HG02970 (cell line): ENCODE results near the gene PITPNM1.
"Not testable (repeated sequence)": the region's sequence is repeated elsewhere in the genome, so short reads cannot be mapped to it uniquely, and the experiment has no call there.

Experiments
- ATAC-seq: cut with Tn5 transposase; IDR thresholded peaks from one replicate; pipeline ENCODE4 v1.9.1; 2021; ENCODE audit warnings: mild to moderate bottlenecking, moderate library complexity, moderate number of reproducible peaks; ENCODE audit not compliant: unreplicated experiment, low FRiP score

PITPNM1 gene

GRCh38 chr11:67504950-67505581 is at the start of gene PITPNM1:
Gene PITPNM1, minus strand, starts transcription at chr11:67505363. Its CDS starts 1,183 bp downstream, at chr11:67504180.
- no peak for ATAC-seq

DNA sequence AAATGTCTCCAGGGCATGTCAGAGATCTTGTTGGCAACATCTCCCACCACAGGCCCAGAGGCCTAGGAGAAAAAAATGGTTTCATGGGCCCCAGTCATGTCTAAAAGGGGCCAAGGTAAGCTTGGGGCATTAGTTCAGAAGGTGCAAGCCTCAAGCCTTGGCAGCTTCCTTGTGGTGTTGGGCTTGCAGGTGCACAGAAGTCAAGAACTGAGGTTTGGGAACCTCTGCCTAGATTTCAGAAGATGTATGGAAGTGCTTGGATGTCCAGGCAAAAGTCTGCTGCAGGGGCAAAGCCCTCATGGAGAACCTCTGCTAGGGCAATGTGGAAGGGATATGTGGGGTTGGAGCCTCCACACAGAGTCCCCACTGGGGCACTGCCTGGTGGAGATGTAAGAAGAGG is 46.5 kb upstream of the PITPNM1 start:
- not testable (repeated sequence) for ATAC-seq

DNA sequence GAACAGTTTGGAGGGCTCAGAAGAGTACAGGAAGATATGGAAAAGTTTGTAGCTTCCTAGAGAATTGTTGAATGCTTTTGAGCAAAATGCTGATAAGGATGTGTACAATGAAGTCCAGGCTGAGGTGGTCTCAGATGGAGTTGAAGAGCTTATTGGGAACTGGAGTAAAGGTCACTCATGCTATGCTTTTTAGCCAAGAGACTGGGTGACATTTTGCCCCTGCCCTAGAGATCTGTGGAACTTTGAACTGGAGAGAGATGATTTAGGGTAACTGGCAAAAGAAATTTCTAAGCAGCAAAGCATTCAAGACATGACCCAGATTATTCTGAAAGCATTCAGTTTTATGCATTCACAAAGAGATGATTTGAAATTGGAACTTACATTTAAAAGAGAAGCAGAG is 46.0 kb upstream of the PITPNM1 start:
- ATAC-seq: no peak

DNA sequence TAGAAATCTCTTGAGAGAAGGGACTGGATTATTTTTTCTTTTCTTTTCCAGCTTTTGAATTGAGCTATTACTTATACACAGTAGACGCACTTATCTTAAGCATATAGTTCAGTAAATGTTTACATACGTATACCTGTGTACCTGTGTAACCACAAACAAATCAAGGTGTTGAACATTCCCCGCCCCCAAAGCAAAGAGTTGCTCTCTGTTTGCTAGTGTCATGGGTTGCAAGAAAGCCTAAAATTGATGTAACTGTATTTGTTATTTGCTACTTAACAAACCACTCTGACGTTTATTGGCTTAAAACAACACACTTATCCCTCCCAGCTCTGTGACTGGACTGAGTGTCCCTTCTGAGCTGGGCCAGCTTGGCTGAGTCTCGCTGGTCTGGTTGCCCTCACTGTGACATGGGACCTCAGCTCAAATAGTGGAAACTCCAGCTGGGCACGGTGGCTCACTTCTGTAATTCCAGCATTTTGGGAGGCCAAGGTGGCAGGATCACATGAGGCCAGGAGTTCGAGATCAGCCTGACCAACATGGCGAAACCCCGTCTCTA is 43.5 kb upstream of the PITPNM1 start:
- ATAC-seq: no peak

DNA sequence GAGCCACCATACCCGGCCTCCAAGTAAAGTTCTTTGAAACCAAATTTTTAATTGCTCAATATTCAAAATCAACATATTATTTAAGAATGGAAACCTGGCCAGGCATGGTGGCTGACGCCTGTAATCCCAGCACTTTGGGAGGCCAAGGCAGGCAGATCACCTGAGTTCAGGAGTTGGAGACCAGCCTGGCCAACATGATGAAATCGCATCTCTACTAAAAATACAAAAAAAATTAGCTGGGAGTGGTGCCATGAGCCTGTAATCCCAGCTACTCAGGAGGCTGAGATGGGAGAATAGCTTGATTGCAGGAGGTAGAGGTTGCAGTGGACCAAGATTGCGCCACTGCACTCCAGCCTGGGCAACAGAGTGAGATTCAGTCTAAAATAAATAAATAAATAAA is 42.9 kb upstream of the PITPNM1 start:
- ATAC-seq: not testable (repeated sequence)

DNA sequence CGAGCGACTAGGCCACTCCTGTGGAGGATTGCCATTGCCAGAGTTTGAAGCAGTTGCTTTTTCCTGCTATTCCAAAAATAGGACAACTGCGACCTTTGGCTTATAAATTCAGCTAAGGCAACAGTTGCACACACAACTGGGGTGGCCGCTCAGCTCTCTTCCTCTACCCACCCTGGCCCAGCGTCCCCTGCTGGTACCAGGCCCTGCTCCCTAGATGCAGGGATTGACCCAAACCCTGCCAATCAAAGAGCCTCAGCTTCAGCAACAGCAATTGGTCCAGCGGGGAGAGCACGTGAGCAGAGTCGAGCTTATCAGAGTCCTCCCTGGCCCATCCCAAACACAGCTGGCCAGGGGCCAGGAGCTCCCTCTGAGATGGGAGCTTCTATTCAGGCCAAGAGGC is 40.1 kb upstream of the PITPNM1 start:
- no peak for ATAC-seq

- no peak for ATAC-seq
Measured at GRCh38 chr11:67544616-67545242, 39.6 kb upstream of the PITPNM1 start.

DNA sequence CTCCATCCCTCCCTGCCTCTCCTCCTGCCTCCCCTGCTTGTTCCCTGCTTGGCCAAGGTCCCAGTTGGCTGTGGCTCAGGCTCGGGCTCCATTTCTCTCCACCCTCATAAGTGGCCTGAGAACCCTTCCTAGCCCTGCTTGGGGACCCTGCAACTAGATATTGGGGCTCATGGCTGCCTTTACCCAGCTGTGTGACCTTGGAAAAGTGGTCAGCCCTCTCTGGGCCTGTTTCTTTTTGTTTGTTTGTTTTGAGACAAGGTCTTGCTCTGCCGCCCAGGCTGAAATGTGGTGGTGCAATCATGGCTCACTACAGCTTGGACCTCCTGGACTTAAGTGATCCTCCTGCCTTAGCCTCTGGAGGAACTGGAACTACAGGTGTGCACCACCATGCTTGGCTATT is 38.4 kb upstream of the PITPNM1 start:
- ATAC-seq: no peak

- no peak for ATAC-seq
Measured at GRCh38 chr11:67542971-67543370, 37.8 kb upstream of the PITPNM1 start.

DNA sequence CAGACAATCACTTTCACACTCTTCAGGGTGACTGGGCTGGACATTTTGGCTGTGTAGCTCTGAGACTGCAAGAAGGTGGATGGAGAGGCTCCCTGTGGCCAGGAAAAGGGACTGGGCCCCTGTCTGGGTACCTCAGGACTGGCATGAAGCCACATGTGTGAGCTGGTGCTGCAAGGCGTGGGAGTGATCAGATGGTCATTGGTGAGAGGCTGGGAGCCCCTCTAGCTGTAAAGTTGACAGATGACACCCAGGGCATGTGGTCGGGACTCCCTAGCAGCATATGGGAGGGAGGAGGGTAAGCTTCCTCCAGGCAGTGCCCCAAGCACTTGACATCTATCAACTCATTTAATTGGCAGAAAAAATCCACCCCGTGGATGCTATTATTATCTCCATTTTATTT is 37.0 kb upstream of the PITPNM1 start:
- ATAC-seq: no peak

DNA sequence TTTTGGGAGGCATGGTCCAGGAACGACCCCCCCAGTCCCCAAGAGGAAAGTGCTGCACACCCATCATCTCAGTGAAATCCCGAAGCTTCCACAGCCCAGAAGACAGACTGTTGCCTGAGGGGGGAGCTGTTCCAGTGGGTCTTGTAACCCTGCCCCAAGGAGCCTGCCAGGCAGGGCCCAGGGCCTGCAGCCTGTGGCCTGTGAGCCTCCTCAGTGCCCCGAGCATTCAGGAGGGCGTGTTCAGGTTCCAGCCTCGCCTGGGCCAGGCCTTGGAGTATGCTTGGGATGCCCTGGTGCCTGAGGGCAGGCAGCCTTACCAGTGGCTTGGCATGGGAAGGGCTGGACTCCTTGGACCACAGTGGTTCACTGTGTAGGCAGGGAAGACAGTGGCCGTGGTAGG is 36.0 kb upstream of the PITPNM1 start:
- ATAC-seq: no peak

DNA sequence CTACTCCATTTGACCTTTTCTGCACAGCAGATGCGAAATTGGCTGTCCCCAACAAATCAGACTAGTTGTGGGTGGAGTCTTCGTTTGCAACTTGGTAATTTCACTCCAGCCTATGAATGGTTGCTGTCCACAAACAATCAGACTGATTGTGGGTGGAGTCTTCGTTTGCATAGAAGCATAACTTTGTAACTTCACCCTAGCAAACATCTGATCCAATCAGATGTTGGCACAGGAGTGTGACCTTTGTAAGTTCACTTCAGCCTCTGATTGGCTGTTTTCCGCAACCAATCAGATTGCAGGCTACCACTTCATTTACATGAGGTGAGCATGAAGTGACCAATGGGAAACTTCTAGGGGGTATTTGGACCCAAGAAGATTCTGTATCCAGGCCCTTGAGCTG is 34.4 kb upstream of the PITPNM1 start:
- ATAC-seq: no peak

DNA sequence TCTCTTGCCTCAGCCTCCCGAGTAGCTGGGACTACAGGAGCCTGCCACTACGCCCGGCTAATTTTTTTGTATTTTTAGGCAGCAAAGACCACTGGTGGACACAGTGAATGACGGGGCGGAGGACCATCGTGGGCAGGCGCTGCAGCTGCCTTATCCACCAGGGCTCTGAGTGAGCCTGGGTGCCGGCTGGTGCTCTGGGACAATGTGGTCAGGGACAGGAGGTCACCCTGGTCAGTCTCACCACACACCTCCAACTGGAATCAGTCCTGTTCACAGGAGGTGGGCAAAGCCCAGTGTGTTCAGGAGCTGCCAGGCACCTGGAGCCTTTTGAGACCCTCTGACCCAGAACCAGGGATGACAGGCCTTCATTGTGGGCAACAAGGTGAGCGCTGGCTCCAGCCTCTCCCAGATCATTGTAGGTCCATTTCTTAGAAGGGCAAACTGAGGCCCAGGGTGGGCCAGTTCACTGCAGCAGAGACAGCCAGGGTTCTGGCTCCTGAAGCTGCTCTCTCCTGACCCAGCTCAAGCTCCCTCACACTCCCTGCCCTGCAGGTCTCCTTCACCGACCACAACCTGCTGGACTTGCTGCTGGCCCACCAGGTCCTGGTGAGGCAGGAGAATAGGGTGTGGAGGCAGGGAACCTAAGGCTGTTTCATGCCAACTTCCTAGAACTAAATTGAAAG is 33.8 kb upstream of the PITPNM1 start:
- ATAC-seq: no peak

DNA sequence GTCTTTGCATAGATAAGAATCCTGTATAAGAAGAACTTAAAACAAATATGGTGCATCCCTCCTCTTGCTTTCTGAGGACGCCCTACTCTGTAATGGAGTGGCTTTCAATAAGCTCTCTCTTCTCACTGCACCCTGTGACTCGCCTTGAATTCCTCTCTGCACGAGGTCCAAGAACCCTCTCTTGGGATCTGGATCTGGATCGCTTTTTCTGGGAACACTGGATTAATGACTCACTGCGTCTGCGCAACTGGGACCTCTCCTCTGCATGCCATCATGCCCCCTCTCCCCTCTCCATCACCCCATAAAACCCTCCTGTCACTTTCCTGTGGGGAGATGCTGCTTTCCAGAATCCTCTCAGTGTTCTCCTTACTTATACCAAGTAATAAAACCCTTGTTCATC is 33.1 kb upstream of the PITPNM1 start:
- ATAC-seq: no peak

DNA sequence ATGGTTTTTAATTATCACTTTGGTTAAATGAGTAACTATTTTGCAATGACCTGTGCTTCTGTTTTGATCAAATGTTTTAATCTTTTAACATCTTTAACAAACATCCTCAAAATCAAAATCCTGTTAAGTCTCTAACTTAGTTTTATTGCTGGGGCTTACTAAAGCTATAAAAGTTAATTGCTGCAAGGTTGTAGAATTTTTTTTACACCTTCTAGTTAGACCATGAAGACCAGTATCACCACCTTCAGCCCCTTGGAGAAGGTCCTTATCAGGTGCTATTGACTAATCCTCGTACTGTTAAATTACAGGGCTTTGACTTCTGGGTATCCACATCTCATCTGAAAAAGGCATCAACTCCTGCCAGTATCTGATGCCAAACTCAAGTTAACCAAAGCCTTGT is 30.4 kb upstream of the PITPNM1 start:
- no peak for ATAC-seq

DNA sequence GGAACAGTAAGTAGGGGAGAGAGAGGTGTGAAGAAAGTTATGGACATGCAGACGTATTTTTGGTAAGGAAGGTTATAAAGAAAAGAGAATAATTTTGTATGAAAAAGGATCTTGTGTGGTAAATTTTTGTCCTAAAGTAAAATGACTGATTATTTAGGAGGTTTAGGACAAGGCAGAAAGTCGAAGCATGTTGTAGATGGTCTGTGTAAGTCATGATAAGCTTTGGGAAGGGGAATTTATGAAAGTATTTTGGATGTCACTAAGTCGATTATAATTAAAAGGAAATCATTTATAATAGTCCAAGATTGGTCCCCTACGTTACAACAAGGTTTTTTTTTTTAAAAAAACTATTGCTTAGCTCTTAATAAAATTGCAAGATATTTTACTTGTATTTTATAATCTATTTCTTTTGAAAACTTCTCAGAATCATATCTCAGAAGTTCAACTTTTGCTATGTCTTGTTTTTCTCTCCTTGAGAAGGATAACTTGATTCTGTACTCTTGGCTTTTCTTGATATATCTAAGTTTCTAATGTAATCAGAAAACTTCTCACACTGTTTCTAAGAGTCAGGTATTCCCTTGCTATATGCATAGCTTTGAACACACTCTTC is 29.0 kb upstream of the PITPNM1 start:
- ATAC-seq: no peak

GRCh38 chr11:67532889-67533288 is 27.7 kb upstream of the PITPNM1 start:
- ATAC-seq: no peak

GRCh38 chr11:67530282-67530592 is 25.1 kb upstream of the PITPNM1 start:
- no peak for ATAC-seq

DNA sequence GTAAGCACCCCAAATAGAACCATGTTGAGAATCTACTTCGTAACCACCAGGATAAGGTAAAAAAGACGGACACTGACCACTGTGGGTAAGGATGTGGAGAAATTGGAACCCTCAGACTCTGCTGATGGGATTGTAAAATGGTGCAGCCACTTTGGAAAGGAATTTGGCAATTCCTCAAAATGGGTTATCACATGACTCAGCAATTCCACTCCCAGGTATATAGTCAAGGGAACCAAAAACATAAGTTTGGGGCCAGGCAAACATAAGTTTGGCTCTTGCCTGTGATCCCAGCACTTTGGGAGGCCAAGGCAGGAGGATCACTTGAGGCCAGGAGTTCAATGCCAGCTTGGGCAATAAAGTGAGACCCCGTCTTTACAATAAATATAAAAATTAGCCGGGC is 23.2 kb upstream of the PITPNM1 start:
- no peak for ATAC-seq

GRCh38 chr11:67525275-67525976 is 20.3 kb upstream of the PITPNM1 start:
- no peak for ATAC-seq

- ATAC-seq: no peak
Measured at GRCh38 chr11:67524480-67524808, 19.3 kb upstream of the PITPNM1 start.
